Activated naive CD4-positive, alpha-beta T cell treated with anti-CD3 and anti-CD28 coated beads for 36 hours (primary cell): ENCODE measurements around the gene MACROH2A2. TPM values are rescaled to one million over a fixed set of nuclear protein-coding genes. Genes with fewer than 3 reads are reported as not detected.

Experiments used
- CTCF ChIA-PET: fragments of 350-600 bp; sonication (Branson Sonifier 250); formaldehyde crosslinking; loops from one replicate; lab custom pipeline; 2021; ENCODE audit warnings: antibody characterized with exemption; lab: Charles Lee
- DNase-seq: peaks from one replicate; pipeline ENCODE4 v3.0.0-alpha.2; 2020
- H3K27ac Mint-ChIP-seq: one replicate; pipeline ENCODE4 v1.8.0; 2021; ENCODE audit warnings: mild to moderate bottlenecking, mixed read lengths
- H3K27me3 Mint-ChIP-seq: one replicate; pipeline ENCODE4 v1.8.0; 2021; ENCODE audit warnings: low read depth, mixed read lengths
- H3K36me3 Mint-ChIP-seq: one replicate; pipeline ENCODE4 v1.8.0; 2021; ENCODE audit warnings: low read depth, mixed read lengths
- H3K4me1 Mint-ChIP-seq: one replicate; pipeline ENCODE4 v1.8.0; 2021; ENCODE audit warnings: low read depth, mixed read lengths
- H3K4me3 Mint-ChIP-seq: one replicate; pipeline ENCODE4 v1.8.0; 2021; ENCODE audit warnings: mild to moderate bottlenecking, moderate library complexity, mixed read lengths
- H3K9me3 Mint-ChIP-seq: one replicate; pipeline ENCODE4 v1.8.0; 2021; ENCODE audit warnings: mixed read lengths
- intact Hi-C: fragments of 100-400 bp; cut with micrococcal nuclease; formaldehyde crosslinking; loops from one replicate; pipeline ENCODE4 v1.15.1; 2023
- total RNA-seq, 2 experiments: library from RNA; stranded (reverse); gene quantifications; one replicate each; pipeline ENCODE4 v1.2.3, GENCODE V29; 2021

Gene MACROH2A2
- total RNA-seq, 2 experiments from 2014 or later: 2.7 to 3.2 TPM

GRCh38 chr10:70053218-70053840, 683 bp downstream of the MACROH2A2 start:
- Mint-ChIP-seq H3K27ac (no peak overlapping the region), H3K4me1 (peaks cover 5% of the 10 kb centered on the region), H3K4me3 (peak overlapping the region; percentile 82), H3K27me3 (peaks cover 36% of the 10 kb centered on the region), H3K36me3 (no peaks in the 10 kb centered on the region), H3K9me3 (no peaks in the 10 kb centered on the region)
- DNase-seq: no peak
- intact Hi-C loops: no loop called here
- CTCF ChIA-PET: no interaction called here

DNA sequence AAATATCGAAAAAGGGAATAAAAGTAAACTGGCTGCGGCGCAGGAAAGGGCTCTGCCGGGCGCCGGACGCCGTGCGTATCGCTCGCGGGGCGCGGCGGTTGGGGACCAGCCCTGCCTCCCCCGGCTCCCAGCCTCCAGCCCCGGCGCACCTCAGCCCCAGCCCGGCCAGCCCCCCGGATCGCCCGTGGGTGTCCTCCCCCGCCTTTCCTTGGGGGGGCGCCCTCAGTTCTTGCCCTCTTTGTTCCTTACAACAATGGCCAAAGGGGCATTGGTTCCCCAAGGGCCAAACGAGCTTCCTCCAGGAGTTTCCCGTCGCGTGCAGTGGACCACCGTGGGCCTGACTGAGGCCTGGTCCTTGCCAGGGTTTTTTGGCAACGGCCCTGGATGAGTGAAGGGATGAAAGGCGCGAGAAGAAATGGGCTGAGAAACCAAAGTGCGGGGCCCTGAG, 1.2 kb downstream of the MACROH2A2 start:
- Mint-ChIP-seq H3K9me3 (no peaks in the 10 kb centered on the region), H3K36me3 (no peaks in the 10 kb centered on the region), H3K27ac (no peak overlapping the region), H3K4me3 (peak overlapping the region; percentile 55), H3K4me1 (peaks cover 5% of the 10 kb centered on the region), H3K27me3 (peaks cover 36% of the 10 kb centered on the region)
- DNase-seq: peak; percentile 41
- intact Hi-C loops: no loop called here
- CTCF ChIA-PET: no interaction called here

- intact Hi-C loops: no loop called here
- DNase-seq: no peak
- peaks cover 36% of the 10 kb centered on the region for H3K27me3 Mint-ChIP-seq
- H3K27ac Mint-ChIP-seq: no peak overlapping the region
- H3K36me3 Mint-ChIP-seq: no peaks in the 10 kb centered on the region
- peak overlapping the region; percentile 44 for H3K4me3 Mint-ChIP-seq
- H3K9me3 Mint-ChIP-seq: no peaks in the 10 kb centered on the region
- peaks cover 5% of the 10 kb centered on the region for H3K4me1 Mint-ChIP-seq
- CTCF ChIA-PET: interaction anchor here (1.7 kb wide), 1 partner anchor 12 kb away, joined by 4 read pairs; no protein-coding TSS in a partner anchor
Measured at GRCh38 chr10:70054902-70055301, 2.3 kb downstream of the MACROH2A2 start.

- intact Hi-C loops: no loop called here
- Mint-ChIP-seq H3K36me3 (no peaks in the 10 kb centered on the region), H3K4me3 (no peak overlapping the region), H3K4me1 (peaks cover 5% of the 10 kb centered on the region), H3K27me3 (peaks cover 36% of the 10 kb centered on the region), H3K27ac (no peak overlapping the region), H3K9me3 (no peaks in the 10 kb centered on the region)
- CTCF ChIA-PET: interaction anchor here (1.7 kb wide), 1 partner anchor 11 kb away, joined by 4 read pairs; no protein-coding TSS in a partner anchor
- no peak for DNase-seq
Measured at GRCh38 chr10:70055550-70055949, 2.9 kb downstream of the MACROH2A2 start.

DNA sequence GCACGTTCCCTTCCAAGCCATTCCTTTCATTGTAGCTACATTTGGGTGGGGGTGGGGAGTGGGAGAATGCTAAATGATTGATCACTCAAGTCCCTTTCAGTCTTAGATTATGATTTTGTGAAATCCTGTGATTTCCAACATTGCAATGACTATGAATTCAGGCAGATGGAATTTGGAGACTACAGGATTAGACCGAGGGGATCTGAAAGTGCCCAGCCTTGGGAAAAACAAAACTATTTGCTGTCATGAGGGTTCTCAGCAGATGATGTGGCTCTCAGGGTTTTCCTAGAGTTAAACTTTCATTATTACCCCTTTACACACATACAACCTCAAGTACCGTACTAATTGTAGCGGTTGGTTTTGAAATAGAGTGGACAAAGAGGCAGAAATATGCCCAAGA, 4.7 kb downstream of the MACROH2A2 start:
- Mint-ChIP-seq H3K36me3 (no peaks in the 10 kb centered on the region), H3K4me3 (no peak overlapping the region), H3K27me3 (peaks cover 22% of the 10 kb centered on the region), H3K9me3 (no peaks in the 10 kb centered on the region), H3K27ac (no peak overlapping the region), H3K4me1 (peaks cover 4% of the 10 kb centered on the region)
- CTCF ChIA-PET: no interaction called here
- no peak for DNase-seq
- intact Hi-C loops: no loop called here

DNA sequence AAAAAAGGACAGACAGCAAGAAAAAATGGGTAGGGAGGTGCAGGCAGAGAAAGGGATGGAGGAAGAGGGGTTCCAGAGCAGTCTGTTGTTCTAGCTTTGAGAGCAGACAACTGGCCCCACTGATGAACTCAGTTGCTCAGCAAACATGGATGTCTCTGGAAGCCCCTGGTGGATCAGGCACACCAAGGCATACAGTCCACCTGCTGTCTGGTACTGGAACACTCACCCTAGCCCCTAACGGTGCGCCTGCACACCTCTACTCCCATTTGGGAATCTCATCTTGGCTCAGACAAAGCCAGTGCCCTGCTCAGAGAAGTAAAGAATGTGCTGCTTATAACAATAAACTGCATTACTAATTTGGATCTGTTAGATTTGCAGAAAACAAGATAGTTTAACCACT, 7.7 kb downstream of the MACROH2A2 start:
- H3K4me1 Mint-ChIP-seq: no peaks in the 10 kb centered on the region
- intact Hi-C loops: no loop called here
- no peak for DNase-seq
- H3K36me3 Mint-ChIP-seq: no peaks in the 10 kb centered on the region
- H3K9me3 Mint-ChIP-seq: no peaks in the 10 kb centered on the region
- H3K27ac Mint-ChIP-seq: no peak overlapping the region
- no peak overlapping the region for H3K4me3 Mint-ChIP-seq
- H3K27me3 Mint-ChIP-seq: peaks cover 3% of the 10 kb centered on the region
- CTCF ChIA-PET: no interaction called here

- CTCF ChIA-PET: no interaction called here
- no peak overlapping the region for H3K27ac Mint-ChIP-seq
- no peak for DNase-seq
- no peak overlapping the region for H3K4me3 Mint-ChIP-seq
- no peaks in the 10 kb centered on the region for H3K27me3 Mint-ChIP-seq
- H3K9me3 Mint-ChIP-seq: no peaks in the 10 kb centered on the region
- no peaks in the 10 kb centered on the region for H3K4me1 Mint-ChIP-seq
- H3K36me3 Mint-ChIP-seq: no peaks in the 10 kb centered on the region
- intact Hi-C loops: no loop called here
Measured at GRCh38 chr10:70063418-70064098, 10.9 kb downstream of the MACROH2A2 start.

DNA sequence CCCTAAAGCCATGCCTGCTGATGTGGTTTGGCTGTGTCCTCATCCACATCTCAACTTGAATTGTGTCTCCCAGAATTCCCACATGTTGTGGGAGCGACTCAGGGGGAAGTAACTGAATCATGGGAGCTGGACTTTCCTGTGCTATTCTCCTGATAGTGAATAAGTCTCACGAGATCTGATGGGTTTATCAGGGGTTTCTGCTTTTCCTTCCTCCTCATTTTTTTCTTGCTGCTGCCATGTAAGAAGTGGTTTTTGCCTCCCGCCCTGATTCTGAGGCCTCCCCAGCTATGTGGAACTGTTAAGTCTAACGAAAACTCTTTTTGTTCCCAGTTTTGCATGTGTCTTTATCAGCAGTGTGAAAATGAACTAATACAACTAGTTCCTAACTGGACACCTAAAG, 11.8 kb downstream of the MACROH2A2 start:
- Mint-ChIP-seq H3K27ac (no peak overlapping the region), H3K4me3 (no peak overlapping the region), H3K27me3 (no peaks in the 10 kb centered on the region), H3K36me3 (no peaks in the 10 kb centered on the region), H3K4me1 (no peaks in the 10 kb centered on the region), H3K9me3 (no peaks in the 10 kb centered on the region)
- no peak for DNase-seq
- intact Hi-C loops: no loop called here
- CTCF ChIA-PET: no interaction called here

- H3K4me3 Mint-ChIP-seq: no peak overlapping the region
- H3K36me3 Mint-ChIP-seq: no peaks in the 10 kb centered on the region
- CTCF ChIA-PET: interaction anchor here (0.7 kb wide), 1 partner anchor 11 kb away, joined by 4 read pairs; no protein-coding TSS in a partner anchor
- H3K9me3 Mint-ChIP-seq: no peaks in the 10 kb centered on the region
- no peaks in the 10 kb centered on the region for H3K4me1 Mint-ChIP-seq
- no peak overlapping the region for H3K27ac Mint-ChIP-seq
- intact Hi-C loops: no loop called here
- H3K27me3 Mint-ChIP-seq: no peaks in the 10 kb centered on the region
- DNase-seq: no peak
Measured at GRCh38 chr10:70066190-70066589, 13.5 kb downstream of the MACROH2A2 start.

DNA sequence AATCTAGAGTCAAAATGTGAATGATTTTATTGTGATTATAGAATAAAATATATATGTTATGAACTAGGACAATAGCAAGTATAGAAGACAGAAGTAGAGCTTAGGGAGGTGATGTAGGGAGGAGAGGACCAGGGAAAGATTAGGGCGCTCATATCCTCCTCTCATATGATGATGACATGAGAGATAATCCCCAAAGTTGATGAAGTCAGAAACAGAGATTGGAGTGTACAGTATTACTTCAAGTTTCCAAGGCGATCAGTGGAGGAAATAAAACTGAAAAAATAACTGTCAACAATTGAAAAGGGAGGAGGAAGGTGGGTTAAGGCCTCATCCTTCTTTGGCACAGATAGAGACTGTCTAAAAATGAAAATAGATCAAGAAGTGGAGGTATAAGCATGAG, 14.9 kb downstream of the MACROH2A2 start:
- no peaks in the 10 kb centered on the region for H3K4me1 Mint-ChIP-seq
- H3K4me3 Mint-ChIP-seq: no peak overlapping the region
- CTCF ChIA-PET: interaction anchor here (1.0 kb wide), 1 partner anchor 48 kb away, joined by 4 read pairs; no protein-coding TSS in a partner anchor
- no peaks in the 10 kb centered on the region for H3K9me3 Mint-ChIP-seq
- no peak overlapping the region for H3K27ac Mint-ChIP-seq
- H3K36me3 Mint-ChIP-seq: no peaks in the 10 kb centered on the region
- H3K27me3 Mint-ChIP-seq: no peaks in the 10 kb centered on the region
- intact Hi-C loops: no loop called here
- DNase-seq: no peak

DNA sequence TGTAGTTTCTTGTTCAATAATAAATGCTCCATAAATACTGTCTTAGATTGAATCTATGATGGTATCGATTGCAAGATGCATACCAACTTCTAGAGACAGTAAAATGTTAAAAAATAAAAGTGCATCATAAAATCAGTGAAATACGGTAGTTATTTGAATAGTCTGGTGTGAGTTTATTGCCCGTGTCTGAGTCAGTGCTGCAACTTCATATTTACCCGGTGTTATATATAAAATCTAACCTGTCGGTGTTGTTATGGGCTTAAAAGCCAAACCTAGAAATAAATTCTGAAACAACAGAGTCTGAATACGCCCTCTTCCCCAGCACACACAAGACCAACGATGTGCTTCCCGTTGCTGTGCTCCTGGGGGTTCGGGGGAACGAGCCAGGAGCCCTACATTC, 16.3 kb downstream of the MACROH2A2 start:
- Mint-ChIP-seq H3K27ac (no peak overlapping the region), H3K9me3 (no peaks in the 10 kb centered on the region), H3K36me3 (no peaks in the 10 kb centered on the region), H3K4me3 (no peak overlapping the region), H3K27me3 (no peaks in the 10 kb centered on the region), H3K4me1 (no peaks in the 10 kb centered on the region)
- CTCF ChIA-PET: no interaction called here
- DNase-seq: no peak
- intact Hi-C loops: no loop called here

DNA sequence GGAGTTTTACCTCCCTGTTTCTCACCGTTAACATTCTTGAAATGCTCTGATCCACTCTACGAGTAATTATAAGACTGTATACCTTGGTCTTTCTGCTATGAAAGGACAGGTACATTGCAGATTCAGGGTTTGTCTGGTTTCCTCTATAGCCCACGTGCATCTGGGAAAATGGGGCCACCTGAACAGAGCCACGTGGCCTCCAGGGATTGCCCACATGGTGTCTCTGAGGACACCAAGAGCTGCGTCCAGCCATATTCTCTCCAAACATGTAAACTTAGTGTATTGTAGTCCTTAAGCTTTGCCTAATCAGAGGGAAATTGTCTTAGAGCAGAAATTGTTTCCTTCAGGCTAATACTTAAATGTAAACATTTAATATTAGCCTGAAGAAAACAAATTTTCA, 16.7 kb downstream of the MACROH2A2 start:
- no peaks in the 10 kb centered on the region for H3K27me3 Mint-ChIP-seq
- CTCF ChIA-PET: no interaction called here
- no peaks in the 10 kb centered on the region for H3K9me3 Mint-ChIP-seq
- no peak overlapping the region for H3K4me3 Mint-ChIP-seq
- H3K27ac Mint-ChIP-seq: no peak overlapping the region
- no peaks in the 10 kb centered on the region for H3K36me3 Mint-ChIP-seq
- no peak for DNase-seq
- intact Hi-C loops: no loop called here
- no peaks in the 10 kb centered on the region for H3K4me1 Mint-ChIP-seq

DNA sequence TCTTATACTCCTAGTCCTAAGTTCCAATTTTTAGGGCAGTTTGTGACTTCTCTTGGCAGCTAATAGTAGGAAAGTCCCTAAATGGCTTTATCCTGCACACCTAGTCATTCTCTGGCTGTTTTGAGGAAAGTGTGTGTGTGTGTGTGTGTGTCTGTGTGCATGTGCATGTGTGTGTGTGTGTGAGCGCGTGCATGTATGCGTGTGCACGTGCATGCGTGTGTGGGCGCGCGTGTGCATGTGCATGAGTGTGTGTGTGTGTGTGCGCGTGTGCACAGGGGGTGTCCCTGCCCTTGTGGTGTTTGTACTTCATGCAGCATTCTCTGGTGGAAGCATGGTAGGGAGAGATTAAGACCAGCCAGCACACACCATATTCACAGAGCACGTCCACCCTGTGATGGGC, 18.2 kb downstream of the MACROH2A2 start:
- CTCF ChIA-PET: interaction anchor here (1.5 kb wide), 1 partner anchor 48 kb away, joined by 3 read pairs; no protein-coding TSS in a partner anchor
- intact Hi-C loops: no loop called here
- no peak overlapping the region for H3K27ac Mint-ChIP-seq
- no peaks in the 10 kb centered on the region for H3K36me3 Mint-ChIP-seq
- DNase-seq: no peak
- H3K9me3 Mint-ChIP-seq: no peaks in the 10 kb centered on the region
- H3K4me3 Mint-ChIP-seq: no peak overlapping the region
- no peaks in the 10 kb centered on the region for H3K27me3 Mint-ChIP-seq
- no peaks in the 10 kb centered on the region for H3K4me1 Mint-ChIP-seq
